HG02610 (cell line): ENCODE data around the gene VSIG2.

Experiments
- ATAC-seq: cut with Tn5 transposase; IDR thresholded peaks from one replicate; pipeline ENCODE4 v1.9.1; 2021; ENCODE audit warnings: mild to moderate bottlenecking, moderate library complexity; ENCODE audit not compliant: unreplicated experiment

Gene VSIG2

DNA sequence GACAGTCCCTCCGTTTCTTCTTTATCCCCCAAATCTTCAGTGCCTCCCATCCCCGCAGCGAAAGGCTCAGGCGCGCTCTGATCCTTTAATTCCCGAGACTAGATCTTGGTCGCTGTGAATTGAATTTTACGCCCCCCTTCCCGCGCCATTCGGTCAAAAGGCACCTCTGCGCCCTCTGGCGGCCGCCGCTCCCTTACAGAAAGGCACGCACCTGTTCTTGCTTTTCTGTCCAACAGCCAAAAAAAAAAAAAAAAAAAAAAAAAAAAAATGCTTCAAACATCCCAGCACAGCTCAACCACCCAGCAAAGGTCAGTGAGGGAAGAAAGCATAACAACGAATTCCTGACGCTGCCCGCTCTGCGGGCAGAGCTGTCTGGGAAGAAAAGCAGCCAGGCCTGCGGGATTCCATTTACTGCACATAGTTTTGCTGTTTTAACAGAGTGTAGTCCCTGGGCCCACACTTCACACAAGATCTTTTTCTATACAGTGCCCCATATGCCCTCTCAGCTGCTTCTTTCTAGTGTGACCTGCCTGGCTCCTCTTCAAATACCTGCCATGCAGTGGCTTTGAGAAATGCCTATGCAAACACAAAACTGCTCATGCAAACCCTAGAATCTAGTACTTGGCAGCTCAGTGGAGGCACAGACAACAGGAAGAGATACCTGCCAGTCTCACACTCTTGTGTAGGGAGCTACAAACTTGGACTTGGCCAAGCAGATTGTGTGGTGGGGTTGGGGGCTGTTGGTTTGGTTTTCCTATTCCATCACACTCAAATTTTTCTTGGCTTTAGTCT, 11.3 kb upstream of the VSIG2 start:
- no peak for ATAC-seq

DNA sequence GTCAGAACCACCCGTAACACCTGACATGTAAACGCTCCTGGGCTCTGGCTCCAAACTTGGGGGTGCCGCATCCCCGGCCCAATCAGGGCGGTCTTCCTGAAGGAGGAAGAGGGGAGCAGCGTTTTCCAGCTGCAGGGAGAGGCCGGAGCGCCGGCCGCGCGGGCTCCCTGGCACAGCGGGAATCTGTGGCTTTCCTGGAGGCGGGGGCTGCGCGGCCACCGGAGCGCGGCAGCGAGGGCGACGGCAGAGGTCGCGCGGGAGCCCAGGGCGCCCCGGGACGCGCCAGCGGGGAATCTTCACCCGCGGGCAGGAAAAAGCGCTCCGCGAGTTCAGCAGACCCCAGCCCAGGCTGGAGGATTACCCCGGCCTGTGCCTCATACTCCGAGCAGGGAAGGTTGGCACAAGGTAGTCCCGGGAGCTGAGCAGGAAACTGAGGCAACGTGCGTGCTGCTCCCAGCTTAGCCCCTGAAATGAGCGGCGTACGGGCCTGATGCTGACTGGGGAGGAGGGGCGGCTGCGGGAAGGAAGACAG, 10.6 kb upstream of the VSIG2 start:
- peak; percentile 0 for ATAC-seq

DNA sequence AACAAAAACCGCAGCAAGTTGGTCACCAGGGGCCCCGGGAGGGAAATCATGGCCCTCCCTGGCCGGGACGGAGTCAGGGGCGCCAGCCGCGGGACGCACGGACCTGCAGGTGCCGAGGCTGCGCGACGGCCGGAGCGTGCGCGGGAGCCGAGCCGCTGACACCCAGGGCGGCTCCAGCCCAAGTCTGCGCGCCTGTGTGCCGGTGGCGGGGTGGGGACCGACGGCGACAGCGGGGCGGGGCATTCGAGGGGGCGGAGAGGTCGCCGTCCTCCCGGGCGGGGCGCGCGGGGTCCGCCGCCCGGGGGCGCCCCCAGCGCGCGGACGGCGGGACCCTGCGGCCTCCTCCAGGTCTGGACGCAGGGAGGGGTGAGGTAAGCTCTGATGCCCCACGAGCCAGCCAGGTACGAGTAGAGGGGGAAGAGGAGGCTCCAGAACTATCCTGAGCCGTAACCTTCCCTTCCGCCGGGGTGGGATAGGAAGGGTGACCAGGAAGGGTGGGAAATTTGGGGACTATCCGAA, 10.1 kb upstream of the VSIG2 start, which contains the start of gene ESAM:
ESAM (minus strand) TSS at position 186 of the 519 bp plus-strand sequence; CDS start at position 50, 136 bp downstream.
- peak; percentile 58 for ATAC-seq

DNA sequence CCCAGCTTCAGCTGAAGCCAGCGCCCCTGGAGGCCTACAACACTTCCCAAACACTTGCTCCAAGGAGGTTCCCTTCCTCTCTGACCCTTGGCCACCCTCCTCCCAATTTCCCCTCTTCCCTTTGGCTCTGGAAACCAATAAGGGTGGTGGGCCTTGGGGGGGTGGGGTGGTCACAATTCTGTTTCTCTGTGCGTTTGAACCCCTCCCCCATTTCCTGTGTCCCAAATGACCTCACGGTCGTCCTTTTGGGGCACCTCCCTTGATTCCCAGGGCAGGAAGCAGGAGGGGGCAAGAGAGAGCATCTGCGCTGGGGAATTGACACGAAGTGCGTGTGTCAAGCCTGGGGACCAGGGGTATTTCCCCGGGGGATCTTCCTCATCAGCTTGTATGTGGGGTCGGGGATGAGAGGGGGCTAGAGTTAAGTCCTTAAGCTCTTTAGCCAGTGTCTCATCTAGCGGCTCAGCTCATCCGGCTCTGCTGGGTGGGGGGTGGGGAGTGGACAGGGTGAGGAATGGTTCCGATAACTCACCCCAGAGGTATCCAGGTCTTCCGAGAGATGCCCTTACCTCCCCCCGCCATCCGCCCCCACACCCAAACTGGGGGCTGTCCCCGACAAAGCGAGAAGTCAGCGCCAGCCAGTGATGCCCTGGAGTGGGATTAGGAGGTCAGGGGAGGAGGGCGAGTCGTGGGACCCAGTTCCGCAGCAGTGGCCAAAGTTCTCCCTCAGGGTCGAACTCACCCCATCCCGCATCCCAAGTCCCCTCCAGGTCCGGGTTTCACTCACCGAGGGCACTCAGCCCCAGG, 9.4 kb upstream of the VSIG2 start:
- ATAC-seq: peak; percentile 7

DNA sequence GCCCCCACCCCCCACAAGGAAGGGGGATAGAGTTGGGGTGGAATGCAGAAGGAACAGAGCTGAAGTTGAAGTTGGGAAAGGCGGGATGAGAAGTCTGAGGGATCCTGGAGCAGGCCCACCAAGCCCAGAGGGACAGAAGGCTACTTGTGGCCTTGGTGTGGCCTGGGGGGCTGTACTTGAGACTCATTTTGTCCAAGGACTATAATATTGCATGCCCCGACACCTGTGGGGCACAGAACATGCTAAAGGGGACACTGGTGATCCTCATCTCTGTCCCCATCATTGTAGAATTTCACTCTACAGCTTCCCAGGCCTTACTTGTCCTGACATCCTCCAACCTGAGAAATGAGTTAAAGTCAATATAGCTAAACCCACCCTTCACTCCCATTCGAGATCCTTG, 8.8 kb upstream of the VSIG2 start:
- ATAC-seq: no peak

DNA sequence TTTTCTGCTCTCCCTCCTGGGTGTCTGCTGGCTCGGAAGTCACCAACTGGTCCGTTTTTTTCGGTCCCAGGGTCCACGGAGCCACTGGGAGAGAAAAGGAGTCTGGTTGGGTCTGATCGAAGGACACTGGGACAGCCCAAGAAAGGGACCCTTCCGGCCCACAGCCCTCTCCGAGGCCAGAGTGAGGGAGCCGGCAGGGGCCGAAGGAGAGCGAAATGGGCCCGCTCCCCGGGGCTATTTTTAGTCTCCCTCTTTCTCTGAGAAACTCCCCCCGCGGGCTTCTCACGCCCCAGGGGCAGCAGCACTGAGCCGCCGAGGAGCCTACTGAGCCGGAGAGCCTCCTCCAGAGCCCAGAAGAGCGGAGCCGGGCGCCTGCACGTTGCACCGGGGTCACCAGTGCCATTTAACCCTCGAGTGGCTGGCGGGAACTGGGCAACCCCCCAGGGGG, 8.2 kb upstream of the VSIG2 start:
- peak; percentile 24 for ATAC-seq

DNA sequence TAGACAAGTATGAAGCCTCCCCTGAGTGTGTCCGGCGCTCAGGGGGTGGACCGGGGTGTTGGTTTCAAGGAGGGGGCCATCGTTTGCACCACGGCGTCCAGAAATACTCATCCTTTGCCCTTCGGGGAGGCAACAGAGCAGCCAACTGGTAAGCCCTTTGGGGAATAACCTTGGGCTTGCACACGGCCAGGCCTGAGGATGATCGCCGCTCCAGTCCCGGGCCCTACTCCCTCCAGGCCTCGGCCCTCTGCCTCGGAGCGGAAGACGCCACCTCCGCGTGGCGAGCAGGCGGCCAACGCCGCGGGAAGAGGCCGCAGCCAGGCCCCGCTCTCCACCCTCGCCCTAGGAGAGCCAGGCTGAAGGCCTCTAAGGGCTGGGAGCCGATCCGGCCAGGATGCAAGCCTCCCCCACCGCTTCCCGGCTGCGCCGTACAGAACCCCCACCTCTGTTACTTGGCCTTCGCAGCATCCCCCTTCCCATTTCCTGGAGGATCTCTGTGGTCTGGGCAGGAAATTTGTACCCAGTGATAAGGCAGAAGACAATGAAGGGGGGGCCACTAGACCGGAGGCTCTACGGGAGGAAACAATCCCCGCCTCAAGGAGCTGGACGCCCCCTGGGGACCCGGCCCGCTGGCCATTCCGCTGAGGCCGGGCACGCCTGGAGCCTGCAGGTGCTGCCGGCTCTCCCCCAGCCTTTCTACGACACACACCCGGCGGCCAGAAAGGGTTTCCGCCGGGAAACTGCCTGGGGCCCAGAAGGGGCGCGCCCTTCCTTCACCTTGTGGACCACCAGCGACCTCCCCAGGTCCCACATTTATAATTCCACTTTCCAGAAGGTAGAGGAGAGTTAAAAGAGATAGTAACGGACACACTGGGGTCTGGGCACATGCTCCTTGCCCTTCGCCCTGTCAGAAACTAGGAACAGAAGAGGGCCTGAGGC, 7.5 kb upstream of the VSIG2 start:
- no peak for ATAC-seq

DNA sequence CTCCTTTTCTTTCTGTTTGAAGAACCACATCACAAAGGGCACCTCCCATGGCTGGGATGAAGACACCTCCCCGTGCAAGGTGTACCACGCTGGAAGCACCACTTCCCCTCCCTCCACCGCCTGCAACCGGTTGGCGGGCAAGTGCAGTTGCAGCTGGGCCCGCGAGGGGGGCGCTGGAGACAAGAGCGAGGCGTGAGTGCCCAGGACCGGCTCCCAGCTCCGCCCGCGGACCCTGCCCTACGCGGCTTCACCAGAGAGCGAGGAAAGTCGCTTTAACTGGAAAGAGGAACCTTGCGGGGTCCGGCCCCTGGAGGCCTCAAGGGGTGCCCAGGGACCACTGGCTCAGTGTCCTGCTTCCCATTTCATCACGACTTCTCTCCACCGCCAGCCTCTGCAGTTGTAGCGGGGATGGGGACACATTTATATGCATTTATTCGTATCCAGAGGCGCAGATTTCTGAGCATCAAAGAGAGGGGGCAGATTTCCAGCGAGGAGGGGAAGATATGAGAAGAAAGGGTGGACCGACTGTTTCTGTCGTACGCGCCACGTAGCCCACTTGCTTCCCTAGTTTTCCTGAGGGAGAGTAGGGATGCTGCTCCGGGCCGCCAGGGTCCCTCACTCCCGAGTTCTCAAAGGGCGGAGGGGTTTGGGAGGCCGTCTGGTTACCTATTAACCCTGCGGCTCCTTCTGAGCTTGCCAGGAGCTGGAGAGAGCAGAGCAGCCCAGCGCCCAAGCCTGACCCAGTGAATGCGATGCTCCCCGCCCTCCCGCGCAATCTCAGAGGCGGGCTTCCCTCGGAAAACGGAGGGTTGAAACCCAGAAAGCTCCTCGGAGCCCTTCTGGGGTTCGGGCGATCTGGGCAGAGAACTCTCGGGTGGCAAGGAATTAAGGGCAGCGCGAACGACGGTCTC, 6.6 kb upstream of the VSIG2 start:
- peak; percentile 54 for ATAC-seq

DNA sequence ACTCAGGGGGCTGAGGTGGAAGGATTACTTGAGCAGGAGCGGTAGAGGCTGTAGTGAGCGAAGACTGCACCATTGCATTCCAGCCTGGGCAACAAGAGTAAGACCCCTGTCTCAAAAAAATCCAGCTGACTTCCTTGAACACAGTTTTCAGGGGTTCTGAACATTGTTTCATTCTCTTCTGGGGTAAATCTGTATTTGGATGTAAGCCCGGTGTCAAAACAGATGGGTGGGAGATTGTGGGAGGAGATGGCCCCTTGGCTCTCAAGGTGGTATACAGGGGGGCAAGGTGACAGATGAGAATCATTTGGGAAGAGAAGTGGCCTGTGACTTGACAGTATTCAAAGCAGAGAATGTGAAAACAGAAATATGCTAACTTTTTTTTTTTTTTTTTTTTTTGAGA, 5.3 kb upstream of the VSIG2 start:
- ATAC-seq: no peak

DNA sequence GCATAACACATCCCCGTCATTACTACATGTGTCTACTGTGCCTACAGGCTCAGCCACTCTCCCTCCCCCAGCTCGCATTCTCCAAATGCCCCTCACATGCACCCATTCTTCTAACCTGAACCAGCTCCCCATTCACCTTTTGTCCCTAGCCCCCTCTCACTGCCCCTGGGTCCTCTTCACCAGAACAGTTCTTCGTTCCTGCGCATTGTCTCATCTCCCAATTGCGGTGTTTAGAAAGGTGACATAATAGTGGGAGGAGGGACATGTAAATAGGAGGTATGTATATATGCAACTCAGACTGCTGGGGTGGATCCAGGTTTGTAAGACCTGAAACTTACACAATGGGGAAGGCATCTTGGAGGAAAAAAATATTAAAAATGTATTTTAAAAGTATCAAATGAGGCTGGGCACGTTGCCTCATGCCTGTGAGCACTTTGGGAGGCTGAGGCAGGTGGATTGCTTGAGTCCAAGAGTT, 4.7 kb upstream of the VSIG2 start:
- no peak for ATAC-seq

DNA sequence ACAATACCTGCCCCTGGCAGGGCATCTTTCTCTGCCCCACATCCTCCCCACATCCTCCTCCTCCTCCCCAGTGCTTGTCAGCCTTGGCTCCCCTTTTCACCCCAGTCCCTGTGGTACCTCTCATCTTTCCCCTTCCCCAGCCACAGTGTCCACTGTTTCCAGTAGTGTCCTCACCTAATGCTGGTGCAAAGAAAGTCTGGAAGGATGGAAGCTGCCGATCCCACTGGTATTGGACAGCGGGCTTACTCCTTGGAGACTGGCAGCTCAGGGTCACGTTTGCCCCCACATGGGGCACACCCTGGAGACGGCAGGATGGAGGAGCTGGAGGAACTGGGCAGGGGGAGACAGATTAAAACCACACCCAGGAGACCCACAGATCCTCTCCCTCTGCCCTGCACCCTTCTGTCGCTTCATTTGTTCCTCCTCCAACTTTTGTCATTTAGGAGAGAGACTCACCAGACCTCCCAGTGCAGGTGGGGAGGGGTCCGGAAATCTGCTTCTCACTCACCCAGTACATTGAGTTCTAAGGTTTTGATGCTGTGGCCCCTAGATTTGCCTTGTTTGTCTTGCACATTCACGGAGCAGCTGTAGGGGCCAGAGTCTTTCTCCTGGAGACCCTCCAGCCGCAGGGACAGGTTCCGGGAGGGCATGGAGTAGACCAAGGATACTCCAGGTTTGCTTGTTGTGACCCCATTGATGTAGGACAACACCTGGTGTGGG, 4.1 kb upstream of the VSIG2 start:
- no peak for ATAC-seq

DNA sequence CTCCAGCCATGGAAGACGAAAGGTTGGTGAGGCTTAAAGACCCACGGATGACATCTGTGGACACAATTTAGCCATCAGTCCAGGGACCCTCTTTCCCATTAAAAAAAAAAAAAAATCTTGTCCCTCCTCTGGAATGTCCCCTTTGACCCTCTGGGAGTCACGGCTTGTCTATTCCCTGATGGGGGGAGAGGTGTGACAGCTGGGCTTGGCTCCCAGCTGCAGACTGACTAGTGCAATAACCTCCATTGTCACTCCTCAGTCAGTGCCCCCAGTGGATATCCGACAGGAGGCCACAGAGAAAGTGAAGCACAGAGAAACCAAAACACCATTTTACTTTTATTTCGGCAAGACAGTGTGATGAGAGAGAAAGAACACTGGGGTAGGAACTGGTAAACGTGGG, 2.7 kb upstream of the VSIG2 start:
- no peak for ATAC-seq

DNA sequence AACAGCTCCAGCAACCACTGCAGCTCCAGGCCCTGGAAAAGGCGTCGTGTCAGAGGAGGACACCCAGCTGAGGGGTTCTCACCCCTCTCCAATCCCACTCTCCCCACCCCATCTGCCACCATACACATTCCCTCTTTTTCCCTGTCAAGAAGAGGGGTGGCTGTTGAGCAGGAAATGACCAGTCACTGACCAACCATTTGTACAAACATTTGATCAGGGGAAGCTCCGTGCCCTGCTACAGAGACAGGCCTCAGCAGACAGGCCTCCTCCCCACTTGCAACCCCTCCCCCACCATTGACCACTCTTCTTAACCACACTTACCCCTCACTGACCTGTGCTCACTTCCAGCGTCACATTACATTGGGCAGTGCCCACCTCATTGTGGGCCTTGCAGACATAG, 2.3 kb upstream of the VSIG2 start:
- no peak for ATAC-seq

DNA sequence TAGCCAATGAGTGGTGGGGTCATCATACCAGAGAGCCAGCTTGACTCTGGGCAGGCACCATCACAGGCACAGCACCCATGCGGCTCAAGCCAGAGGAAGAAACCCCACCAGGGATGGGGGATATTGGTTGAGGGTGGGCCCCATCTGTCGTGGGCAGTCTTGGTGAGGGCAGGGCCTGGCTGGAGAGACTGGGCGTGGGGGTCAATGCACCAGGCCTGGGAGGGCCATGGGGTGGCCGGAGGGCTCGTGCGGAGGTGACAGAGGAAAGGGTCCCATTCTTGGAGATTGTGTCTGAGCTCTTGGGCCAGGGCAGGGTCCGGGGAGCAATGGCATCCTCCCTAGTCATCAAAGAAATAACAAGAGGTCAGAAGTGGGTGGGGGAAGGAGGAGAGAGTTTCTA, 1.6 kb upstream of the VSIG2 start:
- no peak for ATAC-seq

DNA sequence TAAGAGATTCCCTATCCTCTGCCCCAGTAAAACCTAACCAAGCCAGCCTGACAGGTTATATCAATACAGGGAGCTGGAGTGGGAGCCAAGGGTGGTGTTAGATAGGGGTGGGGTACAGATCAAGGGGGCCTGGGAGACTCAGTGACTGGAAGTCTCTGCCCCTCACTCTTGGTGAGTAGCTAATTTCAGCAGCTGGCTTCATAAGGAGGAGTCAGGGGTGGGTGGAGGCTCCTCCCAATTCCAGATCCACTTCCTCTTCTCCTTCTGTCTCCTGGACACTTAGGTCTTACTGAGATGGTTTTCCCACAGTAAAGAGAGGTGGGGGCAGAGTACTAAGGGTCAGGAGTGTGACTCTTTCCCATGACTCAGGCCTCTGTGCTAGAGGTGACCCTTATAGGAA, 1.1 kb upstream of the VSIG2 start:
- ATAC-seq: no peak

DNA sequence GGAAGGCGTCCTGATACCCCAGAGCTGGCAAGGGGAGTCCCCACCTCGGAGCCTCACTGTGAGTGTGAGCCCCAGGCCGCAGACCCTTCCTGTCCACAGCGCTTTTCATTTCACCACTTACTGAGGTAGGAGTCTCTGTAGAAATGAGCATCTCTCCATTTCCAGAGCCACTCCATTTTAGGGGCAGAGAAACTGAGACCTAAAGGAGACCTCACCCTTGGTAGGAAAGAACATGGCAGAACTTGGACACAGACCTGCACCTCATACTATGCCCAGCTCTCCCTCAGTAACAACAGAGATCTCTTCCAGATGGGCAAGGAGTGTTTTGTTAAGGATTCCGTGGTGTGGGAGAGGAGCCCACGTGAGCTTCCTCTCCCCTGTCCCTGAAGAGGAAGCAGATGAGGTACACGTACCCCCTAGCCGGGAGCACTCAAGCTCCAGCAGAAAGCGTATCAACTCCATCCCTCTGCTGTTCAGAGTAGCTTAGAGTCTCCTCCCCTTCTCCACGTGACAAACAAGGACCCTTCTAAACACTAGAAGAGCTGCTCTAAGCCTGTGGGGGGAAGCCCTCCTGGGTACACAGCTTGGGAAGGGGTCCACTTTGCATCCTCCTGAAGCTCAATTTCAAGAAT, 532 bp upstream of the VSIG2 start:
- ATAC-seq: no peak

DNA sequence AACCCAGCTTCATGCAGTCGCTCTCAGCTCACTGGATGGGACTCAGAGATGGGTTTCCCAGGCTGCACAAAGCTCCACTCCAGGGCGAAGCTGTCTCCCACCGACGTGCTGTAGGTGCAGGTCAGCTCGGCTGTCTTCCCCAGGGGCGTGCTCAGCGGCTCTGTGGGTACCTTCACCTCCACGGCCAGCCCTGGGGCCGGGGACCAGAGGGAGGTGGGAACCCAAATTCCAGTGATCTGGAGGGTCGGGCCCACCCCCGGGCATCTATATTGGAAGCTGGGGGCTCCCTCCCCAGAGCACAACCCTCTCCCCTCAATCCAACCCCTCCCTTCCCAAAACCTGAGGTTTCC, 689 bp downstream of the VSIG2 start:
- ATAC-seq: no peak

DNA sequence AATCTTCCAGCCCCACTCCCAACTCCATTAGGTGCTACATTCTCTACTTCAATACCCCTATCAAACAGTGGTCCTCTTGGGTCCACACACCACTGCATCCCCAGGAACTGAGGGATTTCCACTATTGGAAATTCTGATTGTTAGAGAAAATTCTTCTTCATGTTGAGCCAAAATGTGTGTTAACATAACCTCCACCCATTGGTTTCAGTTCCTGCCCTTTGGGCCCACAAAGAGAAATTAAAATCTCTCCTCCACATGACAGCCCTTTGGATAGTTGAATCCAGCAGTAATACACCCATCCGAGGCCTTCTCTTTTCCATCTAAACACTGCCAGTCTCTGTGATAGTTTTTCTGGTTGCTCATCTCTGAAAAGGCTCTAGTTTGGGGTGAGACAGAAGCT, 2.1 kb downstream of the VSIG2 start:
- no peak for ATAC-seq
